K562 (cell line): ENCODE data around the gene CCDC136. TPM values are rescaled to one million over a fixed set of nuclear protein-coding genes. Genes with fewer than 3 reads are reported as not detected.
A peak's percentile ranks its signal among the peaks of the same experiment; 100 is the strongest.

Source experiments
- ARID2 ChIP-seq: fragments of 450-650 bp; IDR thresholded peaks from 2 replicates; pipeline ENCODE4 v1.6.1; 2017; ENCODE audit warnings: antibody characterized with exemption, mild to moderate bottlenecking
- BCLAF1 ChIP-seq, 2 experiments: fragments of 450-650 bp in 1 of 2; IDR thresholded peaks; 2 replicates each; pipeline ENCODE4 v1.6.1; 2011 to 2017; ENCODE audit warnings: low read depth in 2 of 2, antibody characterized with exemption in 1 of 2, borderline replicate concordance in 1 of 2, low read length in 1 of 2, mild to moderate bottlenecking in 1 of 2, mixed read lengths in 1 of 2; ENCODE audit not compliant: control insufficient read depth in 1 of 2
- CBX2 ChIP-seq: fragments of 200-600 bp; sonication (generic); IDR thresholded peaks from one replicate; pipeline ENCODE4 v1.6.1; 2012; ENCODE audit warnings: mild to moderate bottlenecking, low read length, inconsistent platforms; ENCODE audit not compliant: insufficient read depth, poor library complexity, severe bottlenecking
- CHD2 ChIP-seq: IDR thresholded peaks from 2 replicates; pipeline ENCODE4 v1.6.1; 2011; ENCODE audit warnings: low read depth, low read length
- E2F8 ChIP-seq: fragments of 450-650 bp; IDR thresholded peaks from 2 replicates; pipeline ENCODE4 v1.7.1; 2018; ENCODE audit warnings: mild to moderate bottlenecking, low read depth; ENCODE audit not compliant: partially characterized antibody
- ELF2 ChIP-seq: fragments of 250-450 bp; sonication (Bioruptor Pico); IDR thresholded peaks from 2 replicates; pipeline ENCODE4 v1.5.0; 2021; ENCODE audit warnings: mild to moderate bottlenecking
- ESRRA ChIP-seq: fragments of 450-650 bp; IDR thresholded peaks from 2 replicates; pipeline ENCODE4 v1.6.1; 2014; ENCODE audit warnings: low read depth, mild to moderate bottlenecking, moderate library complexity, borderline replicate concordance
- FIP1L1 ChIP-seq: fragments of 200-400 bp; formaldehyde crosslinking; IDR thresholded peaks from 2 replicates; pipeline ENCODE4 v1.6.1; 2018; ENCODE audit warnings: mild to moderate bottlenecking, low read depth, low read length; ENCODE audit not compliant: poor library complexity, severe bottlenecking
- HDAC2 ChIP-seq: fragments of 450-650 bp; IDR thresholded peaks from 2 replicates; pipeline ENCODE4 v1.6.1; 2016; ENCODE audit warnings: mild to moderate bottlenecking
- MECOM ChIP-seq: fragments of 250-450 bp; sonication (Bioruptor Pico); IDR thresholded peaks from 2 replicates; pipeline ENCODE4 v1.8.0; 2022; ENCODE audit warnings: inconsistent platforms
- SAP30 ChIP-seq: fragments of 200-600 bp; sonication (generic); IDR thresholded peaks from 2 replicates; pipeline ENCODE4 v1.6.1; 2012; ENCODE audit warnings: borderline replicate concordance, low read depth, mild to moderate bottlenecking, moderate library complexity, low read length, control low read depth, inconsistent platforms; ENCODE audit not compliant: insufficient read depth, poor library complexity, severe bottlenecking
- SMAD4 ChIP-seq: fragments of 250-450 bp; sonication (Bioruptor Pico); conservative IDR thresholded peaks from 2 replicates; pipeline ENCODE4 v1.8.0; 2021; ENCODE audit warnings: inconsistent platforms, mild to moderate bottlenecking, moderate library complexity
- SMARCC2 ChIP-seq: fragments of 450-650 bp; IDR thresholded peaks from 2 replicates; pipeline ENCODE4 v1.6.1; 2017; ENCODE audit warnings: antibody characterized with exemption, moderate library complexity, mild to moderate bottlenecking, low read depth
- TFAM ChIP-seq: fragments of 250-450 bp; sonication (Bioruptor Pico); conservative IDR thresholded peaks from 2 replicates; pipeline ENCODE4 v1.5.0; 2021; ENCODE audit warnings: mild to moderate bottlenecking, moderate library complexity
- ZBTB34 ChIP-seq: fragments of 250-450 bp; sonication (Bioruptor Pico); IDR thresholded peaks from 2 replicates; pipeline ENCODE4 v1.8.0; 2021; ENCODE audit warnings: mild to moderate bottlenecking, moderate library complexity
- ZBTB9 ChIP-seq: fragments of 450-650 bp; formaldehyde crosslinking; IDR thresholded peaks from 2 replicates; pipeline ENCODE4 v1.4.0; 2020; ENCODE audit warnings: mild to moderate bottlenecking, moderate library complexity
- ZNF57 ChIP-seq: fragments of 450-650 bp; formaldehyde crosslinking; IDR thresholded peaks from 2 replicates; pipeline ENCODE4 v1.4.0; 2020; ENCODE audit warnings: mild to moderate bottlenecking, moderate library complexity
- ZSCAN32 ChIP-seq: fragments of 450-650 bp; formaldehyde crosslinking; IDR thresholded peaks from 2 replicates; pipeline ENCODE4 v1.4.0; 2020; ENCODE audit warnings: mild to moderate bottlenecking, moderate library complexity
- polyA plus RNA-seq, 8 experiments: library from polyadenylated mRNA; depleted of rRNA in 4 of 8; stranded (reverse) in 5 of 8; unstranded in 3 of 8; fragments of >200 nt; fragmentation: Nextera tagmentation in 2 of 8; fragmentation: Illumina TruSeq in 1 of 8; extraction: Ambion mirVana in 2 of 8; extraction: Trizol in 1 of 8; gene quantifications; 2 replicates each; pipeline versions ENCODE4 v1.2.1 to v1.2.3, GENCODE V29; 2011 to 2014; ENCODE audit warnings: inconsistent platforms in 1 of 8, missing spikeins in 1 of 8
- total RNA-seq, 7 experiments: library from RNA; depleted of rRNA in 6 of 7; stranded (reverse); fragments of >200 nt in 6 of 7; fragmentation: Illumina TruSeq in 2 of 7; extraction: Trizol in 2 of 7; gene quantifications; 2 replicates each; pipeline versions ENCODE4 v1.2.1 to v1.2.3, GENCODE V29; 2011 to 2021; ENCODE audit warnings: low replicate concordance in 1 of 7

The CCDC136 gene
- total and polyA plus RNA-seq, 9 of the 15 experiments (the other 6 are each of a cell fraction or from before 2014, with no cell fraction given): 2.4 to 40.8 (median 26.5) TPM

- TF ChIP-seq CHD2 (0 out of 2 replicates have a peak, but pooled peaks have one; percentile 35), TFAM (no peak), MECOM (CRISPR knock-in tag) (0 out of 2 replicates have a peak, but pooled peaks have one; percentile 12), ARID2 (no peak), HDAC2 (peak; percentile 69), SMAD4 (peak; percentile 63; the same call in 1 of the 2 replicates), ZBTB34 (CRISPR knock-in tag) (no peak), E2F8 (peak; percentile 24), ELF2 (CRISPR knock-in tag) (peak; percentile 80; the same call in 1 of the 2 replicates), BCLAF1 (IDR thresholded peaks at IDR 0.05; ENCODE audit: borderline replicate concordance in 1 of 2, control insufficient read depth in 1 of 2, low read depth in 2 of 2, low read length in 1 of 2) (no peak), ZBTB9 (CRISPR knock-in tag) (peak; percentile 62; the same call in 1 of the 2 replicates), SAP30 (peak; percentile 85), ZSCAN32 (CRISPR knock-in tag) (no peak), FIP1L1 (no peak), SMARCC2 (no peak), CBX2 (no peak), ESRRA (peak; percentile 39; the same call in 1 of the 2 replicates), ZNF57 (CRISPR knock-in tag) (peak; percentile 54; the same call in 1 of the 2 replicates)
These were observed 39.6 kb downstream of the CCDC136 start (continued) for GRCh38 chr7:128831178-128831993.
